PC-3 (cell line): ENCODE measurements around the gene ZDHHC18. TPM values are rescaled to one million over a fixed set of nuclear protein-coding genes. Genes with fewer than 3 reads are reported as not detected.

Experiments used
- ATAC-seq: fragments of 200-7000 bp; cut with Tn5 transposase; 2 replicates; pipeline ENCODE4 v1.9.1; 2020; ENCODE audit warnings: mild to moderate bottlenecking, moderate library complexity
- BruUV-seq: library from RNA; stranded (reverse); fragments of 400-500 nt; replicated peaks from 2 replicates; lab custom pipeline; 2021; lab: Mats Ljungman, UMichigan
- CTCF ChIA-PET: fragments of 300-600 bp; sonication (Branson Sonifier 250); formaldehyde crosslinking; loops from one replicate; lab custom pipeline; 2022; ENCODE audit warnings: antibody characterized with exemption; lab: Charles Lee
- POLR2A ChIA-PET: fragments of 300-600 bp; sonication (Branson Sonifier 250); formaldehyde crosslinking; loops from one replicate; lab custom pipeline; 2022; ENCODE audit warnings: antibody characterized with exemption; ENCODE audit not compliant: unreplicated experiment; lab: Charles Lee
- DNase-seq: peaks from one replicate; pipeline ENCODE4 v3.0.0-alpha.2; 2015
- H2AFZ ChIP-seq: fragments of 300-600 bp; sonication (generic); 2 replicates; pipeline ENCODE4 v1.6.0; 2016; ENCODE audit warnings: antibody characterized with exemption, low read length
- H3F3A ChIP-seq: fragments of 300-600 bp; sonication (generic); one replicate; pipeline ENCODE4 v1.6.0; 2017; ENCODE audit warnings: antibody characterized with exemption, low read length, control low read depth, mild to moderate bottlenecking; ENCODE audit not compliant: unreplicated experiment
- H3K27ac ChIP-seq: fragments of 300-600 bp; sonication (generic); 2 replicates; pipeline ENCODE4 v1.5.1; 2016; ENCODE audit warnings: mild to moderate bottlenecking, low read length
- H3K27me3 ChIP-seq: fragments of 300-600 bp; sonication (generic); 2 replicates; pipeline ENCODE4 v1.6.1; 2016; ENCODE audit warnings: low read length, mixed read lengths
- H3K36me3 ChIP-seq: fragments of 300-600 bp; sonication (generic); 2 replicates; pipeline ENCODE4 v1.6.1; 2016; ENCODE audit warnings: low read depth, mixed run types, low read length, mixed read lengths
- H3K4me1 ChIP-seq: fragments of 300-600 bp; sonication (generic); 2 replicates; pipeline ENCODE4 v1.5.1; 2016; ENCODE audit warnings: low read length; ENCODE audit not compliant: insufficient read depth
- H3K4me2 ChIP-seq: fragments of 300-600 bp; sonication (generic); 2 replicates; pipeline ENCODE4 v1.6.0; 2016; ENCODE audit warnings: low read length
- H3K4me3 ChIP-seq: fragments of 300-600 bp; sonication (generic); 2 replicates; pipeline ENCODE4 v1.5.1; 2016; ENCODE audit warnings: mild to moderate bottlenecking, low read length, mixed read lengths
- H3K79me2 ChIP-seq: fragments of 300-600 bp; sonication (generic); 2 replicates; pipeline ENCODE4 v1.6.1; 2017; ENCODE audit warnings: low read length, mixed read lengths
- H3K9ac ChIP-seq: fragments of 300-600 bp; sonication (generic); 2 replicates; pipeline ENCODE4 v1.6.0; 2016; ENCODE audit warnings: mild to moderate bottlenecking, low read length
- H3K9me2 ChIP-seq: fragments of 300-600 bp; sonication (generic); replicated peaks from 2 replicates; pipeline ENCODE4 v1.6.1; 2016; ENCODE audit warnings: mixed run types, low read length, mixed read lengths
- H3K9me3 ChIP-seq: fragments of 300-600 bp; sonication (generic); 2 replicates; pipeline ENCODE4 v1.6.1; 2016; ENCODE audit warnings: low read length, mixed read lengths
- H4K20me1 ChIP-seq: fragments of 300-600 bp; sonication (generic); 2 replicates; pipeline ENCODE4 v1.6.1; 2016; ENCODE audit warnings: low read length, mixed read lengths
- CTCF ChIP-seq: fragments of 300-600 bp; sonication (generic); conservative IDR thresholded peaks from 2 replicates; pipeline ENCODE4 v1.5.1; 2017; ENCODE audit warnings: antibody characterized with exemption, low read depth, mild to moderate bottlenecking, low read length
- EZH2 ChIP-seq: fragments of 300-600 bp; sonication (generic); IDR thresholded peaks from one replicate; pipeline ENCODE4 v1.6.1; 2017; ENCODE audit warnings: antibody characterized with exemption, mild to moderate bottlenecking, low read length; ENCODE audit not compliant: unreplicated experiment
- EZH2phosphoT487 ChIP-seq: fragments of 300-600 bp; sonication (generic); IDR thresholded peaks from 2 replicates; pipeline ENCODE4 v1.6.1; 2018; ENCODE audit warnings: mild to moderate bottlenecking, antibody characterized with exemption, low read length, borderline replicate concordance
- intact Hi-C: fragments of 100-400 bp; cut with micrococcal nuclease; formaldehyde crosslinking; loops from 2 replicates; pipeline ENCODE4 v1.9.0; 2023
- total RNA-seq: library from RNA; depleted of rRNA; stranded (reverse); fragments of >200 nt; gene quantifications from 2 replicates; pipeline ENCODE4 v1.2.3, GENCODE V29; 2014

Gene ZDHHC18
- total RNA-seq, 1 experiment from 2014 or later: 18.1 TPM

- Histone ChIP-seq H3K4me3 (peak within 1 kb of the TSS; percentile 95), H3K9ac (peak within 1 kb of the TSS; percentile 84), H3K9me2 (no peaks in the 10 kb centered on the region), H3K36me3 (peaks cover 39% of the 10 kb centered on the region), H3K9me3 (no peaks in the 10 kb centered on the region), H3K4me2 (peak within 1 kb of the TSS; percentile 93), H3K27me3 (no peaks in the 10 kb centered on the region), H3F3A (no peaks in the 10 kb centered on the region), H2AFZ (peak within 1 kb of the TSS; percentile 77), H3K79me2 (peaks cover 37% of the 10 kb centered on the region), H4K20me1 (no peaks in the 10 kb centered on the region), H3K27ac (peak within 1 kb of the TSS; percentile 46), H3K4me1 (peaks cover 16% of the 10 kb centered on the region)
- ChIA-PET POLR2A (interaction anchor here (0.6 to 0.7 kb wide), 3 partner anchors 10 to 360 kb away, joined by 3 to 7 read pairs (median 3); partner anchors contain the start of gene RPS6KA1), CTCF (interaction anchor here (0.6 kb wide), 1 partner anchor 64 kb away, joined by 6 read pairs; the partner anchor contains the start of gene ZDHHC18)
- BruUV-seq: no TSS peak
- peak; percentile 95 for ATAC-seq
- intact Hi-C loops: no loop called here
- TF ChIP-seq CTCF (no peak), EZH2 (no peak), EZH2phosphoT487 (no peak)
- peak; percentile 72 for DNase-seq
Observed at GRCh38 chr1:26889551-26890466, 63.3 kb downstream of the ZDHHC18 start, which contains the start of gene GPN2. Gene GPN2, minus strand, starts transcription at chr1:26890283. Its CDS starts 187 bp downstream, at chr1:26890096.

- POLR2A ChIA-PET: interaction anchor here (0.6 to 0.7 kb wide), 2 partner anchors 9 to 17 kb away, joined by 3 to 7 read pairs; no protein-coding TSS in a partner anchor
- no peaks in the 10 kb centered on the region for H3F3A ChIP-seq
- peak; percentile 28 for ATAC-seq
- peak overlapping the region; percentile 95 for H3K4me3 ChIP-seq
- no peak for DNase-seq
- H3K4me1 ChIP-seq: peaks cover 16% of the 10 kb centered on the region
- no peaks in the 10 kb centered on the region for H4K20me1 ChIP-seq
- intact Hi-C loops: no loop called here
- peak overlapping the region; percentile 46 for H3K27ac ChIP-seq
- TSS peak; percentile 99 for BruUV-seq
- H3K9me2 ChIP-seq: no peaks in the 10 kb centered on the region
- H3K9ac ChIP-seq: peak overlapping the region; percentile 84
- TF ChIP-seq EZH2 (no peak), EZH2phosphoT487 (no peak)
- no peaks in the 10 kb centered on the region for H3K27me3 ChIP-seq
- CTCF ChIA-PET: interaction anchor here (0.6 kb wide), 1 partner anchor 64 kb away, joined by 6 read pairs; the partner anchor contains the start of gene ZDHHC18
- peaks cover 32% of the 10 kb centered on the region for H3K36me3 ChIP-seq
- peak overlapping the region; percentile 77 for H2AFZ ChIP-seq
- H3K4me2 ChIP-seq: peak overlapping the region; percentile 93
- no peaks in the 10 kb centered on the region for H3K9me3 ChIP-seq
- H3K79me2 ChIP-seq: peaks cover 35% of the 10 kb centered on the region
Observed at GRCh38 chr1:26890467-26890796, 63.9 kb downstream of the ZDHHC18 start.

GRCh38 chr1:26894263-26894662 lies 67.8 kb downstream of the ZDHHC18 start:
- TF ChIP-seq EZH2phosphoT487: no peak
- TF ChIP-seq CTCF: no peak
- TF ChIP-seq EZH2: no peak
- H3K9me2 ChIP-seq: no peaks in the 10 kb centered on the region
- no peak for DNase-seq
- H3K4me1 ChIP-seq: peaks cover 14% of the 10 kb centered on the region
- no peak overlapping the region for H3K9ac ChIP-seq
- no peak for ATAC-seq
- no peaks in the 10 kb centered on the region for H3K9me3 ChIP-seq
- intact Hi-C loops: no loop called here
- ChIA-PET POLR2A (no interaction called here), CTCF (no interaction called here)
- no peaks in the 10 kb centered on the region for H3K27me3 ChIP-seq
- no peaks in the 10 kb centered on the region; the same call in 1 of the 2 replicates for H4K20me1 ChIP-seq
- H3F3A ChIP-seq: no peaks in the 10 kb centered on the region
- BruUV-seq: no TSS peak
- H3K36me3 ChIP-seq: peaks cover 21% of the 10 kb centered on the region
- H3K79me2 ChIP-seq: peaks cover 26% of the 10 kb centered on the region
- no peak overlapping the region for H3K27ac ChIP-seq
- H3K4me3 ChIP-seq: no peak overlapping the region
- no peak overlapping the region for H3K4me2 ChIP-seq
- H2AFZ ChIP-seq: no peak overlapping the region
